ENCODE results near the gene ETV2. TPM values are rescaled to one million over a fixed set of nuclear protein-coding genes. Genes with fewer than 3 reads are reported as not detected.
"Not testable (repeated sequence)": the region's sequence is repeated elsewhere in the genome, so short reads cannot be mapped to it uniquely, and the experiment has no call there.

Gene ETV2
- total RNA-seq, 1 donor from 2014 or later: 0.45 TPM

DNA sequence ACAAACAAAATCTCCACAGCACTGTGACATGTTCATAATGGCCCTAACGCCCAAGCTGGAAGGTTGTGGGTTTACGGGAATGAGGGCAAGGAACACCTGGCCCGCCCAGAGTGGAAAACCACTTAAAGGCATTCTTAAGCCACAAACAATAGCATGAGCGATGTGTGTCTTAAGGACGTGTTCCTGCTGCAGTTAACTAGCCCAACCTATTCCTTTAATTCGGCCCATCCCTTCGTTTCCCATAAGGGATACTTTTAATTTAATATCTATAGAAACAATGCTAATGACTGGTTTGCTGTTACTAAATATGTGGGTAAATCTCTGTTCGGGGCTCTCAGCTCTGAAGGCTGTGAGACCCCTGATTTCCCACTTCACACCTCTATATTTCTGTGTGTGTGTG, 34.4 kb upstream of the ETV2 start:
- H3K4me3 ChIP-seq (ENCODE audit: insufficient read depth, low read depth, low read length); H3K4me2 ChIP-seq (ENCODE audit: low read length); H3K27ac Mint-ChIP-seq (ENCODE audit: unreplicated experiment); H3K79me2 ChIP-seq (ENCODE audit: insufficient read depth, low read length); DNase-seq (ENCODE audit: low read depth); H3K9ac ChIP-seq (ENCODE audit: low read length); H3K4me1 ChIP-seq (ENCODE audit: insufficient read depth, low read length); H2AFZ ChIP-seq (ENCODE audit: low read depth, low read length); H3K36me3 Mint-ChIP-seq (ENCODE audit: low read depth, unreplicated experiment); H3K4me3 Mint-ChIP-seq (ENCODE audit: unreplicated experiment); H3K4me1 Mint-ChIP-seq (ENCODE audit: low read depth, unreplicated experiment); H4K20me1 ChIP-seq (ENCODE audit: insufficient read depth, low read length); H3K36me3 ChIP-seq (ENCODE audit: insufficient read depth, low read length); H3K27ac ChIP-seq (ENCODE audit: low read depth, low read length); H3K9me3 ChIP-seq (ENCODE audit: insufficient read depth, low read depth, low read length); H3K27me3 ChIP-seq (ENCODE audit: insufficient read depth, low read length); FAIRE-seq: not testable (repeated sequence)
- H3K9me3 Mint-ChIP-seq (ENCODE audit: unreplicated experiment): peaks cover 30% of the 10 kb centered on the region
- peaks cover 22% of the 10 kb centered on the region for H3K27me3 Mint-ChIP-seq (ENCODE audit: low read depth, unreplicated experiment)

DNA sequence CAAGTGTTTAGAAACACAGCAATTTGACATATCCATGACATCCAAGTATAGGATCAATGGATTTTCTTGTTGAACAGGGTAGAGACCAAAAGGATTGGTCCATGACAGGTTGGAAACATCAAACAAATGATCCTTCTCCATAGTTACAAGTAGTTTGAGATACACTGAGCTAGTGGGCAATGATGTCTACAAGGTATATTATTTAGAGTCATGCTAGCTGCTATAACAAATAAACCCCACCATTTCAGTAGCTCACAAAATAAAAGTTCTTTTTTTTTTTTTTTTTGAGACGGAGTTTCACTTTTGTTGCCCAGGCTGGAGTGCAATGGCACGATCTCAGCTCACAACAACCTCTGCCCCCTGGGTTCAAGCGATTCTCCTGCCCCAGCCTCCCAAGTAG, 33.9 kb upstream of the ETV2 start:
- Mint-ChIP-seq H3K9me3 (ENCODE audit: unreplicated experiment) (peaks cover 25% of the 10 kb centered on the region), H3K4me1 (ENCODE audit: low read depth, unreplicated experiment) (peaks cover 7% of the 10 kb centered on the region), H3K4me3 (ENCODE audit: unreplicated experiment) (no peak overlapping the region), H3K27me3 (ENCODE audit: low read depth, unreplicated experiment) (peaks cover 17% of the 10 kb centered on the region), H3K36me3 (ENCODE audit: low read depth, unreplicated experiment) (peaks cover 5% of the 10 kb centered on the region), H3K27ac (ENCODE audit: unreplicated experiment) (no peak overlapping the region)
- Histone ChIP-seq H3K27me3 (ENCODE audit: insufficient read depth, low read length) (peaks cover 2% of the 10 kb centered on the region), H3K4me3 (ENCODE audit: insufficient read depth, low read depth, low read length) (no peak overlapping the region), H3K4me1 (ENCODE audit: insufficient read depth, low read length) (no peaks in the 10 kb centered on the region), H3K79me2 (ENCODE audit: insufficient read depth, low read length) (no peaks in the 10 kb centered on the region), H3K36me3 (ENCODE audit: insufficient read depth, low read length) (no peaks in the 10 kb centered on the region), H2AFZ (ENCODE audit: low read depth, low read length) (no peak overlapping the region), H3K9me3 (ENCODE audit: insufficient read depth, low read depth, low read length) (peaks cover 3% of the 10 kb centered on the region), H4K20me1 (ENCODE audit: insufficient read depth, low read length) (no peaks in the 10 kb centered on the region), H3K27ac (ENCODE audit: low read depth, low read length) (no peak overlapping the region), H3K4me2 (ENCODE audit: low read length) (no peak overlapping the region), H3K9ac (ENCODE audit: low read length) (no peak overlapping the region)
- TF ChIP-seq, protein P1, sequence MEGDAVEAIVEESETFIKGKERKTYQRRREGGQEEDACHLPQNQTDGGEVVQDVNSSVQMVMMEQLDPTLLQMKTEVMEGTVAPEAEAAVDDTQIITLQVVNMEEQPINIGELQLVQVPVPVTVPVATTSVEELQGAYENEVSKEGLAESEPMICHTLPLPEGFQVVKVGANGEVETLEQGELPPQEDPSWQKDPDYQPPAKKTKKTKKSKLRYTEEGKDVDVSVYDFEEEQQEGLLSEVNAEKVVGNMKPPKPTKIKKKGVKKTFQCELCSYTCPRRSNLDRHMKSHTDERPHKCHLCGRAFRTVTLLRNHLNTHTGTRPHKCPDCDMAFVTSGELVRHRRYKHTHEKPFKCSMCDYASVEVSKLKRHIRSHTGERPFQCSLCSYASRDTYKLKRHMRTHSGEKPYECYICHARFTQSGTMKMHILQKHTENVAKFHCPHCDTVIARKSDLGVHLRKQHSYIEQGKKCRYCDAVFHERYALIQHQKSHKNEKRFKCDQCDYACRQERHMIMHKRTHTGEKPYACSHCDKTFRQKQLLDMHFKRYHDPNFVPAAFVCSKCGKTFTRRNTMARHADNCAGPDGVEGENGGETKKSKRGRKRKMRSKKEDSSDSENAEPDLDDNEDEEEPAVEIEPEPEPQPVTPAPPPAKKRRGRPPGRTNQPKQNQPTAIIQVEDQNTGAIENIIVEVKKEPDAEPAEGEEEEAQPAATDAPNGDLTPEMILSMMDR (IDR thresholded peaks at IDR 0.05; ENCODE audit: insufficient read depth, low read depth, low read length): no peak
- no peak for DNase-seq (ENCODE audit: low read depth)
- FAIRE-seq: no peak

DNA sequence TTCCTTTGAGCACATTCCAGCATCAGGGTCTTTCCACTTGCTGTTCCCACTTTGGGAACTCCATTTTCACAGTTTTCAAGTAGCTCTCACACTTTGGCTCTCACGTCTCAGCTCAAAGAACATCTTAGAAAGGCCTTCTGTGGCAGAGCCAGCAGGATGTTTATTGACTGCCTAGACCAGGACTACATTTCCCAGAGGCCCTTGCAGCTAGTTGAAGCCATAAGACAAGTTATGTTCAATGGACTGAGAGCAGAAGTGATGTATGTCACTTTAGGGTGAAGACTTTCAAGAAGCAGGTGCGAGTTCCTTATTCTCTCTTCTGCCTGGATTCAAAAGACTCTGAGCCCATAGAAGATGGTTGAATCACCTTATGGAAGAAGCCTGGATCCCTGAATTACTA, 33.3 kb upstream of the ETV2 start:
- Mint-ChIP-seq H3K4me1 (ENCODE audit: low read depth, unreplicated experiment) (peaks cover 7% of the 10 kb centered on the region), H3K27me3 (ENCODE audit: low read depth, unreplicated experiment) (peaks cover 14% of the 10 kb centered on the region), H3K27ac (ENCODE audit: unreplicated experiment) (no peak overlapping the region), H3K9me3 (ENCODE audit: unreplicated experiment) (peaks cover 24% of the 10 kb centered on the region), H3K4me3 (ENCODE audit: unreplicated experiment) (no peak overlapping the region), H3K36me3 (ENCODE audit: low read depth, unreplicated experiment) (peaks cover 5% of the 10 kb centered on the region)
- no peak overlapping the region for H3K4me3 ChIP-seq (ENCODE audit: insufficient read depth, low read depth, low read length)
- H2AFZ ChIP-seq (ENCODE audit: low read depth, low read length): no peak overlapping the region
- no peak overlapping the region for H3K9ac ChIP-seq (ENCODE audit: low read length)
- no peaks in the 10 kb centered on the region for H3K36me3 ChIP-seq (ENCODE audit: insufficient read depth, low read length)
- H3K27me3 ChIP-seq (ENCODE audit: insufficient read depth, low read length): peaks cover 2% of the 10 kb centered on the region
- H3K4me2 ChIP-seq (ENCODE audit: low read length): no peak overlapping the region
- no peaks in the 10 kb centered on the region for H4K20me1 ChIP-seq (ENCODE audit: insufficient read depth, low read length)
- TF ChIP-seq, protein P1 (IDR thresholded peaks at IDR 0.05; ENCODE audit: insufficient read depth, low read depth, low read length): no peak
- TF ChIP-seq EZH2 (IDR thresholded peaks at IDR 0.05; ENCODE audit: insufficient read depth, low read length): no peak
- H3K4me1 ChIP-seq (ENCODE audit: insufficient read depth, low read length): no peaks in the 10 kb centered on the region
- no peak overlapping the region for H3K27ac ChIP-seq (ENCODE audit: low read depth, low read length)
- FAIRE-seq (no peak), DNase-seq (ENCODE audit: low read depth) (no peak)
- peaks cover 2% of the 10 kb centered on the region for H3K79me2 ChIP-seq (ENCODE audit: insufficient read depth, low read length)
- H3K9me3 ChIP-seq (ENCODE audit: insufficient read depth, low read depth, low read length): peaks cover 3% of the 10 kb centered on the region
